Testis (tissue), 2 donors: ENCODE results near the gene VEZF1.

Source experiments
- POLR2A ChIP-seq: fragments of 450-650 bp; IDR thresholded peaks from one replicate; pipeline ENCODE4 v1.6.1; 2017; ENCODE audit warnings: antibody characterized with exemption, mild to moderate bottlenecking, moderate library complexity
- TF ChIP-seq, protein P1 (sequence below), 3 experiments: fragments of 450-650 bp in 2 of 3; fragments of 200-600 bp in 1 of 3; sonication (generic) in 1 of 3; IDR thresholded peaks; one replicate each; pipeline ENCODE4 v1.5.1; 2016 to 2019; ENCODE audit warnings: antibody characterized with exemption in 3 of 3, mild to moderate bottlenecking in 2 of 3, moderate library complexity in 1 of 3

DNA sequence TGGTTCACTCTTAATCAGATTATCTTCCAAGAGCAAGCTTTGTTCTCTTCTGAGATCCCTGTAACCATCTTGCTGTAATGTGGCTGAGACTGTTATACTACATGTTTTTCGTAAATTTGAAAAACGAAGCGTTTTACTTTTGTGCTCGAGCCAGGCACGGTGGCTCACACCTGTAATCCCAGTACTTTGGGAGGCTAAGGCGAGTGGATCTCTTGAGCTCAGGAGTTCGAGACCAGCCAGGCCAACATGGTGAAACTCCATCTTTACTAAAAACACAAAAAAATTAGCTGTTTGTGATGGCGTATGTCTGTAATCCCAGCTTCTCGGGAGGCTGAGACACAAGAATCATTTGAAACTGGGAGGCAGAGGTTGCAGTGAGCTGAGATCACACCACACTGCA lies 40.7 kb downstream of the VEZF1 start:
- TF ChIP-seq, protein P1, sequence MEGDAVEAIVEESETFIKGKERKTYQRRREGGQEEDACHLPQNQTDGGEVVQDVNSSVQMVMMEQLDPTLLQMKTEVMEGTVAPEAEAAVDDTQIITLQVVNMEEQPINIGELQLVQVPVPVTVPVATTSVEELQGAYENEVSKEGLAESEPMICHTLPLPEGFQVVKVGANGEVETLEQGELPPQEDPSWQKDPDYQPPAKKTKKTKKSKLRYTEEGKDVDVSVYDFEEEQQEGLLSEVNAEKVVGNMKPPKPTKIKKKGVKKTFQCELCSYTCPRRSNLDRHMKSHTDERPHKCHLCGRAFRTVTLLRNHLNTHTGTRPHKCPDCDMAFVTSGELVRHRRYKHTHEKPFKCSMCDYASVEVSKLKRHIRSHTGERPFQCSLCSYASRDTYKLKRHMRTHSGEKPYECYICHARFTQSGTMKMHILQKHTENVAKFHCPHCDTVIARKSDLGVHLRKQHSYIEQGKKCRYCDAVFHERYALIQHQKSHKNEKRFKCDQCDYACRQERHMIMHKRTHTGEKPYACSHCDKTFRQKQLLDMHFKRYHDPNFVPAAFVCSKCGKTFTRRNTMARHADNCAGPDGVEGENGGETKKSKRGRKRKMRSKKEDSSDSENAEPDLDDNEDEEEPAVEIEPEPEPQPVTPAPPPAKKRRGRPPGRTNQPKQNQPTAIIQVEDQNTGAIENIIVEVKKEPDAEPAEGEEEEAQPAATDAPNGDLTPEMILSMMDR (IDR thresholded peaks at IDR 0.05), result no peak
- TF ChIP-seq POLR2A, result no peak
